Sigmoid colon (tissue), 7 donors: ENCODE data around the gene JPT2. TPM values are rescaled to one million over a fixed set of nuclear protein-coding genes. Genes with fewer than 3 reads are reported as not detected.
A peak's percentile ranks its signal among the peaks of the same experiment; 100 is the strongest.
"Not testable (repeated sequence)": the region's sequence is repeated elsewhere in the genome, so short reads cannot be mapped to it uniquely, and the experiment has no call there.

ENCODE experiments used
- DNase-seq: peaks from one replicate; pipeline ENCODE4 v3.0.0-alpha.2; 2019
- H3K27ac ChIP-seq, 4 donors: fragments of 200-600 bp; sonication (generic); one replicate each; pipeline ENCODE4 v1.5.1; 2016 to 2019; ENCODE audit warnings: mild to moderate bottlenecking in 1 of 4
- H3K27me3 ChIP-seq, 3 donors: fragments of 200-600 bp; sonication (generic); one replicate each; pipeline ENCODE4 v1.5.1; 2019; ENCODE audit warnings: mild to moderate bottlenecking in 1 of 3
- H3K36me3 ChIP-seq, 4 donors: fragments of 200-600 bp; sonication (generic); one replicate each; pipeline ENCODE4 v1.5.1; 2016 to 2019
- H3K4me1 ChIP-seq, 4 donors: fragments of 200-600 bp; sonication (generic); one replicate each; pipeline ENCODE4 v1.5.1; 2017 to 2019
- H3K4me3 ChIP-seq, 4 donors: fragments of 200-600 bp; sonication (generic); one replicate each; pipeline ENCODE4 v1.5.1; 2017 to 2019; ENCODE audit warnings: mild to moderate bottlenecking in 2 of 4, moderate library complexity in 1 of 4
- H3K9me3 ChIP-seq, 4 donors: fragments of 200-600 bp in 3 of 4; sonication (generic) in 3 of 4; one replicate each; pipeline versions ENCODE4 v1.5.1 to v1.6.1; 2013 to 2019
- EP300 ChIP-seq, 4 donors: sonication (generic); formaldehyde crosslinking; IDR thresholded peaks; one replicate each; pipeline ENCODE4 v1.6.1; 2017; ENCODE audit warnings: antibody characterized with exemption in 4 of 4
- POLR2A ChIP-seq, 2 donors: fragments of 450-650 bp; IDR thresholded peaks; one replicate each; pipeline ENCODE4 v1.6.1; 2016; ENCODE audit warnings: antibody characterized with exemption in 2 of 2, mild to moderate bottlenecking in 2 of 2, moderate library complexity in 2 of 2
- POLR2AphosphoS5 ChIP-seq, 4 donors: sonication (generic); formaldehyde crosslinking; IDR thresholded peaks; one replicate each; pipeline ENCODE4 v1.6.1; 2017; ENCODE audit warnings: antibody characterized with exemption in 4 of 4
- WGBS, 2 donors: extraction: QIAGEN DNeasy Blood & Tissue Kit; methylation state at CpG; one replicate each; pipeline ENCODE4 v1.1.7; 2013; 5-methylcytosine and 5-hydroxymethylcytosine counted together
- intact Hi-C: fragments of 100-400 bp; cut with DNase I; formaldehyde crosslinking; loops from one replicate; pipeline ENCODE4 v1.15.1; 2023
- polyA plus RNA-seq, 3 donors: library from polyadenylated mRNA; stranded (reverse); fragments of 200-250 nt; gene quantifications; one replicate each; pipeline ENCODE4 v1.2.3, GENCODE V29; 2013
- total RNA-seq, 4 donors: library from RNA; depleted of rRNA; stranded (reverse); fragments of >200 nt; gene quantifications; one replicate each; pipeline ENCODE4 v1.1.0, GENCODE V29; 2016
- TF ChIP-seq, protein P1 (sequence below), 4 experiments: fragments of 450-650 bp in 3 of 4; fragments of 200-600 bp in 1 of 4; IDR thresholded peaks; one replicate each; pipeline ENCODE4 v1.5.1; 2016 to 2019; ENCODE audit warnings: antibody characterized with exemption in 4 of 4, mild to moderate bottlenecking in 3 of 4, moderate library complexity in 2 of 4
- donor health status: healthy with polysubstance abuse.
- donor health status: Bipolar disorder and iron deficiency.
- donor health status: healthy.

Gene JPT2
- total and polyA plus RNA-seq, 7 donors, result 12.4 to 53.7 (median 18.1) TPM

DNA sequence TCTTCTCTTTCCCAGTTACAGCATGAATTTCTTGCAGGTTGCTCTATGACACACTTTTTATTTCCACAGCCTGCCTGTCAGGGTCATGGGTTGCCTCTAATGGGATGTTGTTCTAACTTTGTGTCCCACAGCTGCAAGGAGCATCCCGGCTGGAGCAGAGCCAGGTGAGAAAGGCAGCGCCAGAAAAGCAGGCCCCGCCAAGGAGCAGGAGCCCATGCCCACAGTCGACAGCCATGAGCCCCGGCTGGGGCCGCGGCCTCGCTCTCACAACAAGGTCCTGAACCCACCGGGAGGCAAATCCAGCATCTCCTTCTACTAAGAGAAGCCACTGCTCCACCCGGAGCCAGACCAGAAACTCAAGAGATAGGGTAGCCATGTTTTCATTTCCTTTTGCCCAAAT lies 20.6 kb downstream of the JPT2 start:
- Histone ChIP-seq H3K4me1 (no peaks in the 10 kb centered on the region), H3K27me3 (no peaks in the 10 kb centered on the region), H3K4me3 (no peak overlapping the region), H3K27ac (no peak overlapping the region), H3K36me3 (peaks cover 0 to 68% (median 14%) of the 10 kb centered on the region in 4 donors), H3K9me3 (no peaks in the 10 kb centered on the region)
- TF ChIP-seq POLR2A (IDR thresholded peaks at IDR 0.05) (no peak), EP300 (IDR thresholded peaks at IDR 0.05) (no peak), POLR2AphosphoS5 (IDR thresholded peaks at IDR 0.05) (no peak)
- TF ChIP-seq, protein P1, sequence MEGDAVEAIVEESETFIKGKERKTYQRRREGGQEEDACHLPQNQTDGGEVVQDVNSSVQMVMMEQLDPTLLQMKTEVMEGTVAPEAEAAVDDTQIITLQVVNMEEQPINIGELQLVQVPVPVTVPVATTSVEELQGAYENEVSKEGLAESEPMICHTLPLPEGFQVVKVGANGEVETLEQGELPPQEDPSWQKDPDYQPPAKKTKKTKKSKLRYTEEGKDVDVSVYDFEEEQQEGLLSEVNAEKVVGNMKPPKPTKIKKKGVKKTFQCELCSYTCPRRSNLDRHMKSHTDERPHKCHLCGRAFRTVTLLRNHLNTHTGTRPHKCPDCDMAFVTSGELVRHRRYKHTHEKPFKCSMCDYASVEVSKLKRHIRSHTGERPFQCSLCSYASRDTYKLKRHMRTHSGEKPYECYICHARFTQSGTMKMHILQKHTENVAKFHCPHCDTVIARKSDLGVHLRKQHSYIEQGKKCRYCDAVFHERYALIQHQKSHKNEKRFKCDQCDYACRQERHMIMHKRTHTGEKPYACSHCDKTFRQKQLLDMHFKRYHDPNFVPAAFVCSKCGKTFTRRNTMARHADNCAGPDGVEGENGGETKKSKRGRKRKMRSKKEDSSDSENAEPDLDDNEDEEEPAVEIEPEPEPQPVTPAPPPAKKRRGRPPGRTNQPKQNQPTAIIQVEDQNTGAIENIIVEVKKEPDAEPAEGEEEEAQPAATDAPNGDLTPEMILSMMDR (IDR thresholded peaks at IDR 0.05), result no peak
- DNase-seq, result no peak
- intact Hi-C loops, result no loop called here
- 93 to 96% methylated on average over 10 of the region's 10 CpGs for WGBS, 2 donors

DNA sequence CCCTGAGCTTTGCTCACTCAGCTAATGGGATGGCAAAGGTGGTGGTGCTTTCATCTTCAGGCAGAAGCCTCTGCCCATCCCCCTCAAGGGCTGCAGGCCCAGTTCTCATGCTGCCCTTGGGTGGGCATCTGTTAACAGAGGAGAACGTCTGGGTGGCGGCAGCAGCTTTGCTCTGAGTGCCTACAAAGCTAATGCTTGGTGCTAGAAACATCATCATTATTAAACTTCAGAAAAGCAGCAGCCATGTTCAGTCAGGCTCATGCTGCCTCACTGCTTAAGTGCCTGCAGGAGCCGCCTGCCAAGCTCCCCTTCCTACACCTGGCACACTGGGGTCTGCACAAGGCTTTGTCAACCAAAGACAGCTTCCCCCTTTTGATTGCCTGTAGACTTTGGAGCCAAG lies 22.2 kb downstream of the JPT2 start:
- no peak overlapping the region for H3K27ac ChIP-seq
- DNase-seq, result no peak
- intact Hi-C loops, result loop anchor here (5.0 kb wide), 1 partner anchor 567 kb away; the partner anchor contains the start of gene RNPS1
- TF ChIP-seq POLR2AphosphoS5 (IDR thresholded peaks at IDR 0.05) (no peak), POLR2A (IDR thresholded peaks at IDR 0.05) (no peak), EP300 (IDR thresholded peaks at IDR 0.05) (no peak)
- TF ChIP-seq, protein P1 (IDR thresholded peaks at IDR 0.05), result no peak
- no peaks in the 10 kb centered on the region for H3K9me3 ChIP-seq
- H3K4me3 ChIP-seq, result no peak overlapping the region
- 93 to 96% methylated on average over 3 of the region's 3 CpGs for WGBS, 2 donors
- no peaks in the 10 kb centered on the region for H3K27me3 ChIP-seq
- H3K36me3 ChIP-seq, result peaks cover 0 to 53% (median 10%) of the 10 kb centered on the region in 4 donors
- peaks cover 0 to 8% (median 6%) of the 10 kb centered on the region in 4 donors for H3K4me1 ChIP-seq

DNA sequence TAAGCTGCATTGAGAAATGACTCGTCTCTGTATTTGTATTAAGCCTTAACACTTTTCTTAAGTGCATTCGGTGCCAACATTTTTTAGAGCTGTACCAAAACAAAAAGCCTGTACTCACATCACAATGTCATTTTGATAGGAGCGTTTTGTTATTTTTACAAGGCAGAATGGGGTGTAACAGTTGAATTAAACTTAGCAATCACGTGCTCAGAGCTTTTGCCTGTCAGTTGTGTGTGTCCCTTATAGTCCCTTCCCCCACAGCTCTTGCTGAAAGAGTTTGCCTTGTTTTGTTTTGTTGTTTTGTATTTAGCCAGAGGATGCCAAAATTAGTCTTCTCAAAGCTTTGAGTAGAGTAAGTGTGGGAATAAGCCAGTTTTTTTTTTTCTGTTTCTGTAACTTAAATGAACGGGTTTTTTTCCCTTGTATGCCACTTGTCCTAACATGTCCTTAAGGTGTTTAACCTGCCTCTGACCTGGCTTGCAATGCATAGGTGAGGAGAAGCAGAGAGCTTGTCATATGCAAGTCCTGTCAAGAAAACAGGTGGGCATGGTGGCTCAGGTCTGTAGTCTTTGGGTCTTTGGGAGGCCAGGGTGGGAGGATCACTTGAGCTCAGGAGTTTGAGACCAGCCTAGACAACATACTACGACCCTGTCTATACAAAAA lies 23.3 kb downstream of the JPT2 start:
- 88 to 89% methylated on average over 6 of the region's 6 CpGs for WGBS, 2 donors
- no peak overlapping the region for H3K27ac ChIP-seq
- no peak for TF ChIP-seq POLR2AphosphoS5 (IDR thresholded peaks at IDR 0.05)
- TF ChIP-seq POLR2A (IDR thresholded peaks at IDR 0.05), result no peak
- TF ChIP-seq, protein P1 (IDR thresholded peaks at IDR 0.05), result no peak
- no peak for TF ChIP-seq EP300 (IDR thresholded peaks at IDR 0.05)
- peaks cover 0 to 48% (median 10%) of the 10 kb centered on the region in 4 donors for H3K36me3 ChIP-seq
- no peaks in the 10 kb centered on the region for H3K27me3 ChIP-seq
- H3K4me1 ChIP-seq, result peaks cover 0 to 9% (median 6%) of the 10 kb centered on the region in 4 donors
- intact Hi-C loops, result loop anchor here (5.0 kb wide), 1 partner anchor 566 kb away; the partner anchor contains the start of gene RNPS1
- no peaks in the 10 kb centered on the region for H3K9me3 ChIP-seq
- no peak overlapping the region for H3K4me3 ChIP-seq
- no peak for DNase-seq

DNA sequence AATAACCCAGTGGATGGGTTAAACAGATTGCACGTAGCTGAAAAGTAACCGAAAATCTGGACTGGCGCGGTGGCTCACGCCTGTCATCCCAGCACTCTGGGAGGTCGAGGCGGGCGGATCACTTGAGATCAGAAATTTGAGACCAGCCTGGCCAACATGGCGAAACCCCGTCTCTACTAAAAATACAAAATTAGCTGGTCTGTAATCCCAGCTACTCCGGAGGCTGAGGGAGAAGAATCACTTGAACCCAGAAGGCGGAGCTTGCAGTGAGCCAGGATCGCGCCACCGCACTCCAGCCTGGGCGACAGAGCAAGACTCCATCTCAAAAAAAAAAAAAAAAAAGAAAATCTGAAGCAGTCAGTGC lies 27.2 kb downstream of the JPT2 start:
- H3K4me3 ChIP-seq, result peak overlapping the region; percentile 84 to 89 (median 87)
- peaks cover 0 to 43% (median 33%) of the 10 kb centered on the region in 4 donors for H3K4me1 ChIP-seq
- not testable (repeated sequence) for DNase-seq, H3K9me3 ChIP-seq, H3K27me3 ChIP-seq
- H3K36me3 ChIP-seq, result peaks cover 0 to 23% (median 0%) of the 10 kb centered on the region in 4 donors
- H3K27ac ChIP-seq, result peak overlapping the region; percentile 86 to 97 (median 94)
- 0 to 1% methylated on average over 16 of the region's 16 CpGs for WGBS, 2 donors
- intact Hi-C loops, result loop anchor here (5.0 kb wide), 2 partner anchors 67 to 288 kb away; partner anchors contain the start of genes EME2, MRPS34 and NME3

DNA sequence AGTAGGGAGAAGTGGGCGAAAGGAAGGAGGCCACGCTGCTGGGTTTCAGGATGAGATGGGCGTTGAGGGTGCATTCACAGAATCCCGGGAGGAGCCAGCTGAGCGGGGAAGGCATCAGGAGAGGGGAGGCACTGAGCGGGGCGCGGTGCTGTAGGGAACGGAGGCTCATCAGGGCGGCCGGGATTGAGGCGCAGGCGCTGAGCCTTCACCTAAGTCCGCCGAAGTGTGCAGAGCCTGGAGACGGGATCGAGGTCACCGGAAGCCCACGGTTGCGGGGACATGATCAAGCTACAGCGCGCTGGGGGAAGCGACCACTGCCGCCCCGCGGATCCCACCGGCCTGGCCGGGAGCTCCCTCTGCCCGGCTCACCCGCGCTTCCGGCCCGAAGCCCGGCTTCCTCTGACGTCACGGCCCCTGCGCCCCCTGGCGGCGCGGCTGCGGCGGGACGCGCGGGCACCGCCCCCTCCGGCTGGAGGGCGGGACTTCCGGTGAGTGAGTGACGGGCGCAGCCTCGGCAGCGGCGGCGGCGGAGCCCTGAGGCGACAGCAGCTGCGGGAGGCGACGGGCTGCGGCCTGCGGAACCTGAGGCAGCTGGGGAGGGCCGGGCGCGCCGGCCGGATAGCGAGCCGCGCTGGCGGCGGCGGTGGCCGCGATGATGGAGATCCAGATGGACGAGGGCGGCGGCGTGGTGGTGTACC lies 27.8 kb downstream of the JPT2 start, which contains the start of gene MAPK8IP3:
Gene MAPK8IP3 (plus strand): TSS at position 508 of the 698 bp plus-strand sequence. CDS start 145 bp downstream, at position 653.
- peak; percentile 94 to 99 (median 96) for TF ChIP-seq POLR2AphosphoS5 (IDR thresholded peaks at IDR 0.05)
- TF ChIP-seq, protein P1 (IDR thresholded peaks at IDR 0.05), result peak; percentile 48 to 94 (median 70)
- no peak for TF ChIP-seq EP300 (IDR thresholded peaks at IDR 0.05)
- TF ChIP-seq POLR2A (IDR thresholded peaks at IDR 0.05), result peak; percentile 94
- DNase-seq, result peak; percentile 95
- H3K27ac ChIP-seq, result peak within 1 kb of the TSS; percentile 86 to 97 (median 94)
- H3K4me3 ChIP-seq, result peak within 1 kb of the TSS; percentile 84 to 89 (median 87)
- no peaks in the 10 kb centered on the region for H3K9me3 ChIP-seq
- intact Hi-C loops, result loop anchor here (2.0 to 5.0 kb wide), 3 partner anchors 66 to 289 kb away; partner anchors contain the start of genes CRAMP1, EME2, IFT140 and MRPS34
- H3K4me1 ChIP-seq, result peaks cover 0 to 43% (median 33%) of the 10 kb centered on the region in 4 donors
- H3K36me3 ChIP-seq, result peaks cover 0 to 18% (median 0%) of the 10 kb centered on the region in 4 donors
- 0% methylated on average over 79 of the region's 79 CpGs for WGBS, 2 donors
- no peaks in the 10 kb centered on the region for H3K27me3 ChIP-seq
